ENCODE data around the gene PRDM10.
"Not testable (repeated sequence)": the region's sequence is repeated elsewhere in the genome, so short reads cannot be mapped to it uniquely, and the experiment has no call there.

PRDM10 gene

GRCh38 chr11:129974237-129974636, 28.4 kb downstream of the PRDM10 start:
- DNase-seq (ENCODE audit: low spot score), result no peak

GRCh38 chr11:129973809-129974208, 28.8 kb downstream of the PRDM10 start:
- DNase-seq (ENCODE audit: low spot score), result no peak

- no peak for DNase-seq (ENCODE audit: low spot score)
These were observed 29.6 kb downstream of the PRDM10 start for GRCh38 chr11:129973068-129973467.

GRCh38 chr11:129972611-129973010, 30.0 kb downstream of the PRDM10 start:
- DNase-seq (ENCODE audit: low spot score), result no peak

- DNase-seq (ENCODE audit: low spot score), result not testable (repeated sequence)
These were observed 30.8 kb downstream of the PRDM10 start for GRCh38 chr11:129971856-129972255.

- DNase-seq (ENCODE audit: low spot score), result no peak
These were observed 32.7 kb downstream of the PRDM10 start for GRCh38 chr11:129969920-129970319.

- DNase-seq (ENCODE audit: low spot score), result no peak
These were observed 33.8 kb downstream of the PRDM10 start for GRCh38 chr11:129968591-129969419.

GRCh38 chr11:129967996-129968395, 34.6 kb downstream of the PRDM10 start:
- DNase-seq (ENCODE audit: low spot score), result no peak

GRCh38 chr11:129965248-129965647, 37.4 kb downstream of the PRDM10 start:
- DNase-seq (ENCODE audit: low spot score), result no peak

- DNase-seq (ENCODE audit: low spot score), result no peak
These were observed 42.1 kb downstream of the PRDM10 start for GRCh38 chr11:129960216-129961214.

- no peak for DNase-seq (ENCODE audit: low spot score)
These were observed 42.9 kb downstream of the PRDM10 start for GRCh38 chr11:129959687-129960086.

GRCh38 chr11:129955282-129955681, 47.4 kb downstream of the PRDM10 start:
- no peak for DNase-seq (ENCODE audit: low spot score)

GRCh38 chr11:129954703-129955102, 47.9 kb downstream of the PRDM10 start:
- DNase-seq (ENCODE audit: low spot score), result not testable (repeated sequence)

GRCh38 chr11:129951866-129952262, 50.8 kb downstream of the PRDM10 start:
- DNase-seq (ENCODE audit: low spot score), result no peak

- no peak for DNase-seq (ENCODE audit: low spot score)
These were observed 51.3 kb downstream of the PRDM10 start for GRCh38 chr11:129951201-129951865.

GRCh38 chr11:129950101-129951091, 52.2 kb downstream of the PRDM10 start:
- DNase-seq (ENCODE audit: low spot score), result no peak

GRCh38 chr11:129948926-129949466, 53.6 kb downstream of the PRDM10 start:
- DNase-seq (ENCODE audit: low spot score), result no peak

GRCh38 chr11:129947474-129947873, 55.2 kb downstream of the PRDM10 start:
- DNase-seq (ENCODE audit: low spot score), result no peak

GRCh38 chr11:129946965-129947364, 55.7 kb downstream of the PRDM10 start:
- no peak for DNase-seq (ENCODE audit: low spot score)

GRCh38 chr11:129946256-129946655, 56.4 kb downstream of the PRDM10 start:
- DNase-seq (ENCODE audit: low spot score), result no peak

GRCh38 chr11:129945373-129945772, 57.3 kb downstream of the PRDM10 start:
- no peak for DNase-seq (ENCODE audit: low spot score)
